CD14-positive monocyte (primary cell): ENCODE results near the gene COL4A2. TPM values are rescaled to one million over a fixed set of nuclear protein-coding genes. Genes with fewer than 3 reads are reported as not detected.

Source experiments
- DNase-seq, 3 donors: peaks; one replicate each; pipeline ENCODE4 v3.0.0-alpha.2; 2011 to 2022
- H2AFZ ChIP-seq: 2 replicates; pipeline ENCODE4 v1.6.0; 2012; ENCODE audit warnings: mild to moderate bottlenecking, low read depth, low read length, inconsistent platforms; ENCODE audit not compliant: insufficient read depth, poor library complexity, severe bottlenecking
- H3K27ac ChIP-seq, 2 donors: 1 replicate in 1 of 2; 2 replicates in 1 of 2; pipeline ENCODE4 v1.5.1; 2012 to 2013; ENCODE audit warnings: low read length in 2 of 2, control low read depth in 1 of 2, inconsistent platforms in 1 of 2, low read depth in 1 of 2, mild to moderate bottlenecking in 1 of 2
- H3K27me3 ChIP-seq, 2 donors: one replicate each; pipeline versions ENCODE4 v1.6.0 to v1.6.1; 2011 to 2013; ENCODE audit warnings: low read length in 2 of 2; ENCODE audit not compliant: control insufficient read depth in 2 of 2, insufficient read depth in 2 of 2
- H3K36me3 ChIP-seq, 2 donors: replicated peaks in 1 of 2; 1 replicate in 1 of 2; 2 replicates in 1 of 2; pipeline versions ENCODE4 v1.5.1 to v1.6.1; 2012 to 2013; ENCODE audit warnings: low read length in 2 of 2, control low read depth in 1 of 2, inconsistent platforms in 1 of 2, mild to moderate bottlenecking in 1 of 2; ENCODE audit not compliant: insufficient read depth in 2 of 2, control insufficient read depth in 1 of 2
- H3K4me1 ChIP-seq, 2 donors: 1 replicate in 1 of 2; 2 replicates in 1 of 2; pipeline versions ENCODE4 v1.5.1 to v1.6.1; 2012 to 2013; ENCODE audit warnings: low read length in 2 of 2, control low read depth in 1 of 2, inconsistent platforms in 1 of 2, mild to moderate bottlenecking in 1 of 2, moderate library complexity in 1 of 2; ENCODE audit not compliant: insufficient read depth in 2 of 2, control insufficient read depth in 1 of 2
- H3K4me2 ChIP-seq: replicated peaks from 2 replicates; pipeline ENCODE3; 2012; ENCODE audit warnings: low read length, moderate library complexity, mild to moderate bottlenecking; ENCODE audit not compliant: poor library complexity, severe bottlenecking; ENCODE audit errors: extremely low read depth
- H3K4me3 ChIP-seq, 3 experiments: fragments of 200-600 bp in 1 of 3; sonication (generic) in 1 of 3; replicated peaks in 1 of 3; 1 replicate in 2 of 3; 2 replicates in 1 of 3; pipeline ENCODE4 v1.5.1; 2011 to 2013; ENCODE audit warnings: low read length in 3 of 3, mild to moderate bottlenecking in 3 of 3, control low read depth in 2 of 3, low read depth in 2 of 3, inconsistent platforms in 1 of 3, moderate library complexity in 1 of 3
- H3K79me2 ChIP-seq: 2 replicates; pipeline ENCODE4 v1.6.0; 2012; ENCODE audit warnings: mild to moderate bottlenecking, control low read depth, inconsistent platforms, low read length, moderate library complexity; ENCODE audit not compliant: insufficient read depth
- H3K9ac ChIP-seq: 2 replicates; pipeline ENCODE4 v1.6.0; 2017; ENCODE audit warnings: low read length, mild to moderate bottlenecking; ENCODE audit not compliant: insufficient read depth, poor library complexity, severe bottlenecking
- H3K9me3 ChIP-seq, 2 donors: replicated peaks in 1 of 2; 1 replicate in 1 of 2; 2 replicates in 1 of 2; pipeline versions ENCODE4 v1.5.1 to v1.6.1; 2012 to 2013; ENCODE audit warnings: low read length in 2 of 2, control low read depth in 1 of 2; ENCODE audit not compliant: control insufficient read depth in 1 of 2, insufficient read depth in 1 of 2
- H4K20me1 ChIP-seq: 2 replicates; pipeline ENCODE4 v1.6.0; 2012; ENCODE audit warnings: mild to moderate bottlenecking, low read length, control low read depth, moderate library complexity; ENCODE audit not compliant: insufficient read depth
- H3K27ac Mint-ChIP-seq, 7 donors: one replicate each; pipeline ENCODE4 v1.8.0; 2020; ENCODE audit warnings: mild to moderate bottlenecking in 7 of 7, mixed read lengths in 7 of 7, moderate library complexity in 6 of 7, inconsistent platforms in 2 of 7
- H3K27me3 Mint-ChIP-seq, 3 donors: one replicate each; pipeline ENCODE4 v1.8.0; 2021 to 2022; ENCODE audit warnings: low read depth in 3 of 3, mild to moderate bottlenecking in 3 of 3, mixed read lengths in 3 of 3, moderate library complexity in 3 of 3, inconsistent platforms in 1 of 3
- H3K36me3 Mint-ChIP-seq, 2 donors: one replicate each; pipeline ENCODE4 v1.8.0; 2020; ENCODE audit warnings: mixed read lengths in 2 of 2, inconsistent platforms in 1 of 2, mild to moderate bottlenecking in 1 of 2
- H3K4me1 Mint-ChIP-seq: one replicate; pipeline ENCODE4 v1.8.0; 2020; ENCODE audit warnings: mild to moderate bottlenecking, mixed read lengths
- H3K4me3 Mint-ChIP-seq, 2 donors: one replicate each; pipeline ENCODE4 v1.8.0; 2020; ENCODE audit warnings: mild to moderate bottlenecking in 2 of 2, mixed read lengths in 2 of 2, moderate library complexity in 1 of 2
- H3K9me3 Mint-ChIP-seq, 7 donors: one replicate each; pipeline ENCODE4 v1.8.0; 2020 to 2022; ENCODE audit warnings: mixed read lengths in 7 of 7, mild to moderate bottlenecking in 6 of 7, moderate library complexity in 6 of 7, inconsistent platforms in 2 of 7
- CTCF ChIP-seq: fragments of 200-600 bp; IDR thresholded peaks from one replicate; pipeline ENCODE4 v1.8.0; 2022; ENCODE audit warnings: antibody characterized with exemption, mild to moderate bottlenecking
- WGBS: methylation state at CpG from one replicate; pipeline ENCODE4 v1.1.5; 2013; ENCODE audit warnings: missing lambda C conversion rate; ENCODE audit not compliant: insufficient coverage; 5-methylcytosine and 5-hydroxymethylcytosine counted together
- intact Hi-C, 2 donors: fragments of 100-400 bp; cut with micrococcal nuclease; formaldehyde crosslinking; loops; one replicate each; pipeline versions ENCODE4 v1.15.0 to v1.15.1; 2023
- polyA plus RNA-seq, 3 donors: library from polyadenylated mRNA; depleted of rRNA in 1 of 3; unstranded in 2 of 3; stranded (reverse) in 1 of 3; fragments of 300-500 nt in 2 of 3; fragments of >200 nt in 1 of 3; fragmentation: Illumina TruSeq in 2 of 3; gene quantifications; 1 replicate in 2 of 3; 2 replicates in 1 of 3; pipeline ENCODE4 v1.2.3, GENCODE V29; 2012 to 2021

COL4A2 gene
- polyA plus RNA-seq, 3 donors, result not detected

GRCh38 chr13:110317093-110317492 is 10.0 kb downstream of the COL4A2 start:
- intact Hi-C loops, result no loop called here
- H3K4me1 Mint-ChIP-seq, result no peaks in the 10 kb centered on the region
- no peak for DNase-seq
- Histone ChIP-seq H3K79me2 (no peaks in the 10 kb centered on the region), H3K4me3 (no peak overlapping the region), H2AFZ (no peak overlapping the region), H4K20me1 (no peaks in the 10 kb centered on the region), H3K4me1 (no peaks in the 10 kb centered on the region), H3K4me2 (no peak overlapping the region), H3K9ac (no peak overlapping the region), H3K27ac (no peak overlapping the region), H3K27me3 (peaks cover 3 to 13% of the 10 kb centered on the region in 2 donors), H3K9me3 (no peaks in the 10 kb centered on the region), H3K36me3 (no peaks in the 10 kb centered on the region)
- no peak for TF ChIP-seq CTCF
- peaks cover 14 to 41% (median 17%) of the 10 kb centered on the region in 3 donors for H3K27me3 Mint-ChIP-seq
- H3K4me3 Mint-ChIP-seq, result no peak overlapping the region
- peaks cover 0 to 3% (median 2%) of the 10 kb centered on the region in 7 donors for H3K9me3 Mint-ChIP-seq
- no peaks in the 10 kb centered on the region for H3K36me3 Mint-ChIP-seq
- WGBS, result 61% methylated on average over 5 of the region's 5 CpGs
- H3K27ac Mint-ChIP-seq, result no peak overlapping the region

GRCh38 chr13:110317496-110318195 is 10.6 kb downstream of the COL4A2 start:
- Histone ChIP-seq H3K4me3 (no peak overlapping the region), H3K27ac (no peak overlapping the region), H3K9ac (no peak overlapping the region), H3K36me3 (no peaks in the 10 kb centered on the region), H3K4me1 (no peaks in the 10 kb centered on the region), H3K27me3 (peaks cover 0 to 7% of the 10 kb centered on the region in 2 donors), H3K9me3 (no peaks in the 10 kb centered on the region), H3K4me2 (no peak overlapping the region), H3K79me2 (no peaks in the 10 kb centered on the region), H2AFZ (no peak overlapping the region), H4K20me1 (no peaks in the 10 kb centered on the region)
- H3K27me3 Mint-ChIP-seq, result peaks cover 11 to 38% (median 15%) of the 10 kb centered on the region in 3 donors
- H3K9me3 Mint-ChIP-seq, result peaks cover 0 to 4% (median 2%) of the 10 kb centered on the region in 7 donors
- no peak for DNase-seq
- WGBS, result 91% methylated on average over 9 of the region's 13 CpGs
- H3K4me1 Mint-ChIP-seq, result no peaks in the 10 kb centered on the region
- no peak overlapping the region for H3K4me3 Mint-ChIP-seq
- TF ChIP-seq CTCF, result no peak
- H3K36me3 Mint-ChIP-seq, result no peaks in the 10 kb centered on the region
- intact Hi-C loops, result no loop called here
- no peak overlapping the region for H3K27ac Mint-ChIP-seq
